Smooth muscle cell (in vitro differentiated cells): ENCODE results near the gene MRPL53. TPM values are rescaled to one million over a fixed set of nuclear protein-coding genes. Genes with fewer than 3 reads are reported as not detected.

Experiments used
- DNase-seq: peaks from one replicate; lab custom pipeline; 2025; ENCODE audit not compliant: unreplicated experiment; lab: John Stamatoyannopoulos, UW
- H2AFZ ChIP-seq: fragments of 200-600 bp; sonication (generic); 2 replicates; pipeline ENCODE4 v1.6.0; 2016; ENCODE audit warnings: antibody characterized with exemption, low read depth, mild to moderate bottlenecking
- H3F3A ChIP-seq: fragments of 200-600 bp; sonication (generic); 2 replicates; pipeline ENCODE4 v1.6.0; 2017; ENCODE audit warnings: antibody characterized with exemption, low read depth
- H3K27ac ChIP-seq: fragments of 200-600 bp; sonication (generic); 2 replicates; pipeline ENCODE4 v1.5.1; 2016; ENCODE audit warnings: low read depth, mild to moderate bottlenecking
- H3K27me3 ChIP-seq: fragments of 200-600 bp; sonication (generic); 2 replicates; pipeline ENCODE4 v1.6.1; 2016; ENCODE audit warnings: low read depth, mild to moderate bottlenecking
- H3K36me3 ChIP-seq: fragments of 200-600 bp; sonication (generic); 2 replicates; pipeline ENCODE4 v1.5.1; 2016; ENCODE audit warnings: low read depth
- H3K4me1 ChIP-seq: fragments of 200-600 bp; sonication (generic); 2 replicates; pipeline ENCODE4 v1.5.1; 2016; ENCODE audit warnings: low read depth
- H3K4me2 ChIP-seq: fragments of 200-600 bp; sonication (generic); 2 replicates; pipeline ENCODE4 v1.6.0; 2016; ENCODE audit warnings: mild to moderate bottlenecking
- H3K4me3 ChIP-seq: fragments of 200-600 bp; sonication (generic); 2 replicates; pipeline ENCODE4 v1.5.1; 2016; ENCODE audit warnings: mild to moderate bottlenecking
- H3K79me2 ChIP-seq: fragments of 200-600 bp; sonication (generic); 2 replicates; pipeline ENCODE4 v1.6.0; 2016; ENCODE audit warnings: low read depth, mild to moderate bottlenecking
- H3K9ac ChIP-seq: fragments of 200-600 bp; sonication (generic); 2 replicates; pipeline ENCODE4 v1.6.0; 2016; ENCODE audit warnings: low read depth
- H3K9me3 ChIP-seq: fragments of 200-600 bp; sonication (generic); replicated peaks from 2 replicates; pipeline ENCODE4 v1.5.1; 2016; ENCODE audit warnings: low read depth
- H4K20me1 ChIP-seq: fragments of 200-600 bp; sonication (generic); 2 replicates; pipeline ENCODE4 v1.6.0; 2016; ENCODE audit warnings: low read depth
- WGBS: methylation state at CpG from one replicate; pipeline ENCODE4 v1.1.7; 2016; ENCODE audit warnings: low lambda C conversion rate; 5-methylcytosine and 5-hydroxymethylcytosine counted together
- polyA plus RNA-seq: library from polyadenylated mRNA; unstranded; fragments of >200 nt; fragmentation: Nextera tagmentation; extraction: Ambion mirVana; gene quantifications from 2 replicates; pipeline ENCODE4 v1.2.1, GENCODE V29; 2016
- total RNA-seq: library from RNA; depleted of rRNA; stranded (reverse); fragments of >200 nt; gene quantifications from 2 replicates; pipeline ENCODE4 v1.2.3, GENCODE V29; 2014
- TF ChIP-seq, protein P1 (sequence below): fragments of 200-600 bp; sonication (generic); IDR thresholded peaks from 2 replicates; pipeline ENCODE4 v1.5.1; 2017; ENCODE audit warnings: borderline replicate concordance, mild to moderate bottlenecking, antibody characterized with exemption; ENCODE audit not compliant: insufficient read depth, poor library complexity, severe bottlenecking

MRPL53 gene
- total and polyA plus RNA-seq, 2 experiments from 2014 or later: 12.0 to 76.8 TPM

DNA sequence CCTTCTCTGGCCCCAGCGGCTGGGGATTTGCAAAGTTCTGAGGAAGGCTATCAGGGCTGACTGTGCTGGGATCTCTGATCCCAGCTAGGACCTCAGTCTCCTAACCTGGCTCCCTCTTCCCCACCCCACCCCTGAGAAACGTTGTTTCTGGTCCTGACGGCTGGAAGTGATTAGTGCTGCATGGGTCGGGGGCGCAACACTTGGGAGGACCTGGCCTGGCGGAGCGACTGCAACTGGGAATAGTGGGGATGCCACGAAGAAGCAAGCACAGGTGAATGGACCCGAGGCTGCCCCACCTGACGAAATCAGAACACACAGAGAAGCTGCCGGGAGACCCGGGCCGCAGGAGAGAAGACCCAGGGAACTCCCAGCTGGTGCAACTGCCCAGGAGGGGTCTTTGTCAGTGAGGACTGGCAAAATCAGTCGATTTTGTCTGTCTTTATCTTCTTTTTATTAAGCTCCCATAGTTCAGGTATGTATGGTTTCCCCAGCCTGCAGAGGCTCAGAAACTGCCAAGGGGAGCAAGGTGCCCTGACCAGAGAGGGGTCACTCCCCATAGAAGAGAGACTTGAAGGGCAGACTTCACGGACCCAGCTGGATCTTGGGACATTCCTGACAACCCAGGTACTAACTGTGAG lies 27.6 kb upstream of the MRPL53 start:
- TF ChIP-seq, protein P1, sequence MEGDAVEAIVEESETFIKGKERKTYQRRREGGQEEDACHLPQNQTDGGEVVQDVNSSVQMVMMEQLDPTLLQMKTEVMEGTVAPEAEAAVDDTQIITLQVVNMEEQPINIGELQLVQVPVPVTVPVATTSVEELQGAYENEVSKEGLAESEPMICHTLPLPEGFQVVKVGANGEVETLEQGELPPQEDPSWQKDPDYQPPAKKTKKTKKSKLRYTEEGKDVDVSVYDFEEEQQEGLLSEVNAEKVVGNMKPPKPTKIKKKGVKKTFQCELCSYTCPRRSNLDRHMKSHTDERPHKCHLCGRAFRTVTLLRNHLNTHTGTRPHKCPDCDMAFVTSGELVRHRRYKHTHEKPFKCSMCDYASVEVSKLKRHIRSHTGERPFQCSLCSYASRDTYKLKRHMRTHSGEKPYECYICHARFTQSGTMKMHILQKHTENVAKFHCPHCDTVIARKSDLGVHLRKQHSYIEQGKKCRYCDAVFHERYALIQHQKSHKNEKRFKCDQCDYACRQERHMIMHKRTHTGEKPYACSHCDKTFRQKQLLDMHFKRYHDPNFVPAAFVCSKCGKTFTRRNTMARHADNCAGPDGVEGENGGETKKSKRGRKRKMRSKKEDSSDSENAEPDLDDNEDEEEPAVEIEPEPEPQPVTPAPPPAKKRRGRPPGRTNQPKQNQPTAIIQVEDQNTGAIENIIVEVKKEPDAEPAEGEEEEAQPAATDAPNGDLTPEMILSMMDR: no peak
- no peak overlapping the region for H3K27ac ChIP-seq
- no peaks in the 10 kb centered on the region for H3K36me3 ChIP-seq
- H3K4me3 ChIP-seq: peak overlapping the region; percentile 46
- no peaks in the 10 kb centered on the region for H4K20me1 ChIP-seq
- no peak overlapping the region for H2AFZ ChIP-seq
- H3K4me2 ChIP-seq: peak overlapping the region; percentile 88
- no peak for DNase-seq
- H3K9me3 ChIP-seq: no peaks in the 10 kb centered on the region
- H3K79me2 ChIP-seq: peaks cover 4% of the 10 kb centered on the region
- WGBS: 32% methylated on average over 13 of the region's 15 CpGs
- no peak overlapping the region for H3K9ac ChIP-seq
- H3F3A ChIP-seq: peaks cover 10% of the 10 kb centered on the region
- peaks cover 49% of the 10 kb centered on the region for H3K27me3 ChIP-seq
- peaks cover 27% of the 10 kb centered on the region for H3K4me1 ChIP-seq

GRCh38 chr2:74499267-74499939 lies 26.9 kb upstream of the MRPL53 start, which contains the start of gene LBX2:
Gene LBX2, minus strand, starts transcription at chr2:74499603. Its CDS starts 66 bp downstream, at chr2:74499537.
- no peak within 1 kb of the TSS for H2AFZ ChIP-seq
- no peaks in the 10 kb centered on the region for H4K20me1 ChIP-seq
- H3K27me3 ChIP-seq: peaks cover 49% of the 10 kb centered on the region
- TF ChIP-seq, protein P1: no peak
- H3K36me3 ChIP-seq: no peaks in the 10 kb centered on the region
- H3K9ac ChIP-seq: no peak within 1 kb of the TSS
- peaks cover 27% of the 10 kb centered on the region for H3K4me1 ChIP-seq
- H3K4me3 ChIP-seq: peak within 1 kb of the TSS; percentile 46
- no peak for DNase-seq
- peaks cover 9% of the 10 kb centered on the region for H3F3A ChIP-seq
- H3K79me2 ChIP-seq: no peaks in the 10 kb centered on the region
- WGBS: 2% methylated on average over 62 of the region's 65 CpGs
- H3K9me3 ChIP-seq: no peaks in the 10 kb centered on the region
- peak within 1 kb of the TSS; percentile 88 for H3K4me2 ChIP-seq
- no peak within 1 kb of the TSS for H3K27ac ChIP-seq

- no peaks in the 10 kb centered on the region for H3K9me3 ChIP-seq
- TF ChIP-seq, protein P1: no peak
- H3K4me1 ChIP-seq: peaks cover 27% of the 10 kb centered on the region
- no peak overlapping the region for H3K9ac ChIP-seq
- peak overlapping the region; percentile 88 for H3K4me2 ChIP-seq
- no peaks in the 10 kb centered on the region for H4K20me1 ChIP-seq
- peaks cover 5% of the 10 kb centered on the region for H3F3A ChIP-seq
- H3K4me3 ChIP-seq: peak overlapping the region; percentile 46
- H3K27me3 ChIP-seq: peaks cover 49% of the 10 kb centered on the region
- no peak overlapping the region for H2AFZ ChIP-seq
- no peaks in the 10 kb centered on the region for H3K36me3 ChIP-seq
- no peak for DNase-seq
- no peak overlapping the region for H3K27ac ChIP-seq
- 2% methylated on average over 41 of the region's 41 CpGs for WGBS
- H3K79me2 ChIP-seq: no peaks in the 10 kb centered on the region
These were observed 26.2 kb upstream of the MRPL53 start for GRCh38 chr2:74498500-74499266.
